NOMO-1 treated with DMSO at 0.1 percent for 48 hours (cell line): ENCODE measurements around the gene RCAN3.
A peak's percentile ranks its signal among the peaks of the same experiment; 100 is the strongest.

Source experiments
- DNase-seq: peaks from one replicate; lab custom pipeline; 2025; ENCODE audit not compliant: unreplicated experiment; lab: John Stamatoyannopoulos, UW

The RCAN3 gene

DNA sequence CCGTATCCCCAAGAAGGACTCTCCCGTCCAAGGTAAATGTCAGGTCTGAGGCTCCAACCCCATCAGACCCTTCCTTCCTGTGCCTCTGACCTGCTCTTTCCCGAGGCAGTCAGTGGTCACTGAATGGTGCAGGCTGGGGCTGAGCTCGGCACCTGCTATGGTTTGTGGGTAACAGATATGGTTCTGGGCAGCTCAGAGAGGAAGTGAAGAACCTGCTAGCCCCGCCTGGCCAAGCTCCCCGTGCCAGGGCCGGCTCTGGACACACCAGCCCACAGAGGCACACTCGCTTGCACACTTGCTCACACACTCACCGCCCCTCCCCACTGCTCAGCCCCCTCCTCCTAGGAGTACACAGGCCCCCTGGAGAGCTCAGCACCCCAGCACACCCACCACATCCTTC, 69.7 kb downstream of the RCAN3 start:
- DNase-seq: peak; percentile 27

- DNase-seq: no peak
Measured at GRCh38 chr1:24575905-24576587, 73.4 kb downstream of the RCAN3 start.

DNA sequence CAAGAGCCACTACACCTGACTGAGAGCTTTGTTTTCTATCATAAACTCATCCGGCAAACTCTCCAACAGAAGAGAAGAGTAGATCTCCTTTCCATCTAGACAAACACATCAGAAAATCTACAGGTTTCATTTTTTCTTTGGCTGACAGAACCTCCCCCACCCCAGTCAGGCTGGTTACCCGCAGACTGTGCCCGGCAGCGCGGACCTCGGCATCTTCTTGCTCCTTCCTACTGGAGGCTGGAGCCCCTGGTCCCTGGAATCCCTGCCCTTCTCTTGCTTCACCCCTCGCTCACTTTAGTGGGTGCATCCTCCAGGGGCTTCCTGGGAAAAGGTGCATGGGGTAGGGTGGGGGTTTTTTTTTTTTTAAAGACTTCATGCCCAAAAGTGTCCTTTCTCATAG, 76.2 kb downstream of the RCAN3 start:
- DNase-seq: no peak

- DNase-seq: no peak
Measured at GRCh38 chr1:24580756-24581155, 78.1 kb downstream of the RCAN3 start.

DNA sequence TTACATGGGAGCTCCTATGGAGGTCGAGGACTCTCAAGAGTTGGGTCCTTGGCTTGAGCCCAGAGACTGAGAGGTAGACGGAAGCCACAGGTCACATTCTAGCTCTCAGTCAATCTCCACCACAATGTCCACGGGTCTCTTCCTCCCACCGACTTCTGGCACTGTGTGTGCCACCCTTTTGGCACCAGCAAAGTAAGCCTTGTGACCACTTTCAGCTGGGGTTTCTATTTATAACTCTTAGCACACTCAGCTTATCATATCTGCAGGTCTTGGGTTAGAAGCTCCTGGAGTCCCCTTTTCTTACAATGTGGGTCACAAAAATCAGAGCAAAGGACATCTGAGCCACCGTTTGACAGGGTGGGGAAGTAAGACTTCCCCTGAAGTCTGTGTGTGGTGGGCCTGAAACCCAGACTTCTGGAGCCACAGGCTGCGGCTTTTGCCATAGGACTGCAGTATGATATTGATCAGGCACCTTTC, 81.6 kb downstream of the RCAN3 start:
- DNase-seq: no peak

- DNase-seq: no peak
Measured at GRCh38 chr1:24586119-24586518, 83.5 kb downstream of the RCAN3 start.

GRCh38 chr1:24586970-24587820, 84.6 kb downstream of the RCAN3 start:
- DNase-seq: peak; percentile 67

DNA sequence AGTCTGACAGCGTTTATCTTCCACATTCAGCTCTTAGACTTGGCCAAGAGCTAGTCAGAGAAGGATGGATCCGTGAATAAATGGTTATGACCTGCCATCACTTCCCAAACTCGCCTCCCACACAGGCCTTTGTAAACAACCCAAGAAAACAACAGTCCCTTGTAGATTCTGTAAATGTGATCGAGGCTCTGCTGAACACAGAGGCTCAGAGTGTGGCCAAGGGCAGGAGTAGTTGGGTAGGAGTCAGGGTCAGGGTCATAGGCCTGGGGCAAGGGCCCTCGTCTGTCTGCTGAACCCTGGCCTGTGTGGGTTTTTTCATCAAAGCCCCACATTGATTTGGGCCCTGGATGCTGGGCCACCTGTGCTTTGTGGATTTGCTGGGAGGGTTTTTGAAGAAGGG, 85.9 kb downstream of the RCAN3 start:
- no peak for DNase-seq

DNA sequence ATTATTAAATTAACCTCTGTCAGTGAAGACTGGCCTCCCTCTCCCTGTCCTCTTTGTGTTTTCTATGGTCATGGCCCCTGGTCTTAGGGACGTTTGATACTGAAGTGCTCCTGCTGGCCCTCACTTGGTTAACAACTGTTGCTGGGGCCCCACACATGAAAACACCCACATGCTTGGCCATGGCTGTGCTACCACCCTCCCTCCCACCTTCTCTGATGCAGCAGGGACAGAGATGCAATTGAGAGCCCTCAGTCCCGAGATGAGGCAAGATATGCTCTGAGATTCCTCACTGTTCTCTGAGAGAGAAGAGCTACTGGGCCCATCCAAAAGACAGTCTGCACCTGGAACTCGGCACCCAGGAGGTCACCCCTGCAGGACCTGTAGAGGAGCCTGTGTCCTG, 86.6 kb downstream of the RCAN3 start:
- DNase-seq: no peak
